Measurements from ENCODE around the gene AQP10.
A peak's percentile ranks its signal among the peaks of the same experiment; 100 is the strongest.
"Not testable (repeated sequence)": the region's sequence is repeated elsewhere in the genome, so short reads cannot be mapped to it uniquely, and the experiment has no call there.

The AQP10 gene

GRCh38 chr1:154328318-154329151 is 7.6 kb downstream of the AQP10 start:
- Mint-ChIP-seq H3K4me3 (peak overlapping the region; percentile 90), H3K4me1 (ENCODE audit: low read depth) (peaks cover 52% of the 10 kb centered on the region), H3K27ac (peak overlapping the region; percentile 88), H3K36me3 (ENCODE audit: low read depth) (peaks cover 28% of the 10 kb centered on the region), H3K9me3 (no peaks in the 10 kb centered on the region), H3K27me3 (ENCODE audit: low read depth) (peaks cover 10% of the 10 kb centered on the region)

DNA sequence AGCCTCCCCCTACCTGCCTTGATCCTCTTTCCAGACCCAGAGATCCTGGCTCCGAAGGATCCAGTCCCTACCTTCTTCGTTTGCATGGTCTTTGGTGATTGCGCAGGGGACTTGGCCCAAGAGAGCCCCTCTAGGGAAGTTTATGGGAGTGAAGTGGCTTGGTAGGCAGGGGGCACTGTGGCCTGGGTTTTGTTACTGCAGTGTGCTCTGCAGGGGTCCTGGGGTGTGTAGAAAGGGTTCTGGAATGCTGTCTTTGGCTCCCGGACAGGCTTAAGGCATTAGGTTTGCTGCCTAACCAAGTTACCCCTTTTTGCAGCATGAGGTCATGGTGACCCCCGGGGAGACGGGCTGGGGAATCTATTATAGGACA is 8.2 kb downstream of the AQP10 start:
- Mint-ChIP-seq H3K4me1 (ENCODE audit: low read depth) (peaks cover 54% of the 10 kb centered on the region), H3K4me3 (peak overlapping the region; percentile 63), H3K36me3 (ENCODE audit: low read depth) (peaks cover 34% of the 10 kb centered on the region), H3K27me3 (ENCODE audit: low read depth) (peaks cover 4% of the 10 kb centered on the region), H3K27ac (peak overlapping the region; percentile 88), H3K9me3 (no peaks in the 10 kb centered on the region)

DNA sequence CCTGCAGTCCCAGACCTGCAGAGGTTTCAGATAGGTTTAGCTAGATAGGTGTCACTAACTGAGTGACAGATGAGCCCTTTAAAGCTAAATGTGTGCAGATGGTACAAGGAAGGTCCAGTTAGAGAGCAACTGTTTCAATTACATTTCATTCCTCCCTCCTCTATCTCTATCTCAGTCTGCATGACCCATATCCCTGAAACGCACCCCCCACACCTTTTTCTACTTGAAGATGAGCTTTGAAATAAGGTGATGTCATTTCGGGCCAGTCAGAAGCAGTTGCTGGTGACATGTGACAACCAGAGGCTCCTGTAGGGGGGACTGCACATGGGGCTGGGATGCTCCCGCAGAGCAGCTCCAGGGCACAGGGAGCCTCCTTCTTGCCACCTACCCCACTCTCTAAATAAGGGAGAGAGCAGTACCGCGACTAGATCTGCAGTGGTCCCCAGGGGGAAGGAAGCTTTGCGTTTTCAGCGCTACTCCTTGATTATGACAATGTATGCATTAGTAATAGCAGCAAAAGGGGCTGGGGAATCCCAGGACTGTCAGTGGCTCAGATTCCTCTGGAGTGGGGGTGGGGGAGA is 8.7 kb downstream of the AQP10 start:
- H3K9me3 Mint-ChIP-seq: no peaks in the 10 kb centered on the region
- no peaks in the 10 kb centered on the region for H3K27me3 Mint-ChIP-seq (ENCODE audit: low read depth)
- H3K4me3 Mint-ChIP-seq: peak overlapping the region; percentile 63

DNA sequence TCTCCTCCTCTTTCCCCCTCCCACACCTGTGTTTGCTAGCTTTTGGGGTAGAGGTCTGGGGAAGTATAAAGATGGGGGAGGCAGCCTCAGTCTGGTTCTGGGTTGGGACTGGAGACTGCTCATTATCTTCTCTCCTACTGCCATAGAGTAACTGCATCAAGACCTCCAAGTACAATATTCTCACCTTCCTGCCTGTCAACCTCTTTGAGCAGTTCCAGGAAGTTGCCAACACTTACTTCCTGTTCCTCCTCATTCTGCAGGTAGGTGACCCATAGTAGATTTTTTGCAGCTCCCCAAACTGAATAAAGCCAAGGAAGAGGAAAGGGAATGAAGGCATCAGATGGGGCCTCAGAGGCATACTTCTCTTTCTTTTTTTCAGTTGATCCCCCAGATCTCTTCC is 9.8 kb downstream of the AQP10 start:
- no peaks in the 10 kb centered on the region for H3K9me3 Mint-ChIP-seq
- peaks cover 59% of the 10 kb centered on the region for H3K4me1 Mint-ChIP-seq (ENCODE audit: low read depth)
- peak overlapping the region; percentile 58 for H3K4me3 Mint-ChIP-seq
- peaks cover 42% of the 10 kb centered on the region for H3K36me3 Mint-ChIP-seq (ENCODE audit: low read depth)
- H3K27ac Mint-ChIP-seq: peak overlapping the region; percentile 79
- no peaks in the 10 kb centered on the region for H3K27me3 Mint-ChIP-seq (ENCODE audit: low read depth)

More for the DNA sequence above, 8.7 kb downstream of the AQP10 start:
- peaks cover 52% of the 10 kb centered on the region for H3K4me1 Mint-ChIP-seq (ENCODE audit: low read depth)
- H3K27ac Mint-ChIP-seq: peak overlapping the region; percentile 88
- peaks cover 36% of the 10 kb centered on the region for H3K36me3 Mint-ChIP-seq (ENCODE audit: low read depth)

DNA sequence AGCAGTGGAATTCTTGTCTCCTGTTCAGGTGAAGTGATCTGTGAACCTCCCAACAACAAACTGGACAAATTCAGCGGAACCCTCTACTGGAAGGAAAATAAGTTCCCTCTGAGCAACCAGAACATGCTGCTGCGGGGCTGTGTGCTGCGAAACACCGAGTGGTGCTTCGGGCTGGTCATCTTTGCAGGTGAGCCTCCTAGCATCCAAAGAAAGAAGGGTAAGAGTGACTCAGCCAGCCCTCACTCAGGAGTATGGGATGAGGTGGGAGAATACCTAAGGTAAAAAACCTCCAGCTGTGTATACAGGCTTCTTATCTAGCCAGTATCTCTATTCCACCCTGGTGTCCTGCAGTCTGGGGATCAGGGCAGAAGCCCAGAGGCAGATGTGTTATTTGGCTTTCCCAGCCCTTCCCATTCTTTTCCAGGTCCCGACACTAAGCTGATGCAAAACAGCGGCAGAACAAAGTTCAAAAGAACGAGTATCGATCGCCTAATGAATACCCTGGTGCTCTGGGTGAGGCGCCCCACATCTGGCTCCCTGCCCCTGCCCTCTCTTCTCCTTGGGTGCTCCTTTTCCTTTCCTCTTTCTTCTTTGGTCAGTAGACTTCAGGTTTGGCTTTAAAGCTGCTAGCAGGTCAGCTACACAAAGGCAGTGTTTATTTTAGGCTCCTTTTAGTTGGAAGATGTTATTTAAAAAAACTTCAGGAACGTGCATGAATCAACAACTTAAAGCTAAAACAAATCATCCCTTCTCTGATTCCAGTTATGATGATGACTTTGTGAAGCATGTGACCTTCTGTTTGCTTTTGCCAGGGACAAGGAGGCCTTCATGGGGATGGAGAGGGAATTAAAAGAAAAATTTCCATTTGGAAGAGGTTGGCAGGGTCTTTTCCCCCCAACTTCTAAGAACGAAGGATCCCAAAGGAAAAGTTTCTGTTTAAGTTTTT is 13.5 kb downstream of the AQP10 start:
- peak overlapping the region; percentile 67 for H3K27ac Mint-ChIP-seq
- no peaks in the 10 kb centered on the region for H3K27me3 Mint-ChIP-seq (ENCODE audit: low read depth)
- peaks cover 61% of the 10 kb centered on the region for H3K4me1 Mint-ChIP-seq (ENCODE audit: low read depth)
- no peaks in the 10 kb centered on the region for H3K9me3 Mint-ChIP-seq
- no peak overlapping the region for H3K4me3 Mint-ChIP-seq
- H3K36me3 Mint-ChIP-seq (ENCODE audit: low read depth): peaks cover 65% of the 10 kb centered on the region

GRCh38 chr1:154335025-154335714 is 14.3 kb downstream of the AQP10 start:
- Mint-ChIP-seq H3K27ac (peak overlapping the region; percentile 87), H3K36me3 (ENCODE audit: low read depth) (peaks cover 63% of the 10 kb centered on the region), H3K4me1 (ENCODE audit: low read depth) (peaks cover 57% of the 10 kb centered on the region), H3K9me3 (no peaks in the 10 kb centered on the region), H3K27me3 (ENCODE audit: low read depth) (no peaks in the 10 kb centered on the region), H3K4me3 (peak overlapping the region; percentile 45)

DNA sequence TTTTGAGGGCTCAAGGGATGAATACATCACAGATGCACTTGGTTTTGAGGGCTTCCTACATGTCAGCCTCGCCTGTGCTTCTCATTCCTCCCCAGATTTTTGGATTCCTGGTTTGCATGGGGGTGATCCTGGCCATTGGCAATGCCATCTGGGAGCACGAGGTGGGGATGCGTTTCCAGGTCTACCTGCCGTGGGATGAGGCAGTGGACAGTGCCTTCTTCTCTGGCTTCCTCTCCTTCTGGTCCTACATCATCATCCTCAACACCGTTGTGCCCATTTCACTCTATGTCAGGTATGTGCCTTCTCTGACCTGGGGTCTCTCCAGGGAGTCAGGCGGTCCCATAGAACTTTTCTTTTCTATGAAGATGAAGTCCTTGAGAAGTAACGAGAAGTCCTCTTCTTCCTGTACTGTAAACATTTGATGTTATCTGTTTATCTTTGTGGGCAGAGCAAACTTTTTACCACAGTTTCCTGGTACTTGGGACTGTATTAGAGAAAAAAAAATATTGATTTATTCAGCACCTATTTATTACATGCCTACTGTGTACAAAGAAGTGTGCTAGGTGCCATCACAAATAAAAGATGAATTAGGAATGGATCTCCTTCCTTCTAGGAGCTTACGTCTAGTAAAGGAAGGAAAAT is 16.5 kb downstream of the AQP10 start:
- H3K4me1 Mint-ChIP-seq (ENCODE audit: low read depth): peaks cover 54% of the 10 kb centered on the region

DNA sequence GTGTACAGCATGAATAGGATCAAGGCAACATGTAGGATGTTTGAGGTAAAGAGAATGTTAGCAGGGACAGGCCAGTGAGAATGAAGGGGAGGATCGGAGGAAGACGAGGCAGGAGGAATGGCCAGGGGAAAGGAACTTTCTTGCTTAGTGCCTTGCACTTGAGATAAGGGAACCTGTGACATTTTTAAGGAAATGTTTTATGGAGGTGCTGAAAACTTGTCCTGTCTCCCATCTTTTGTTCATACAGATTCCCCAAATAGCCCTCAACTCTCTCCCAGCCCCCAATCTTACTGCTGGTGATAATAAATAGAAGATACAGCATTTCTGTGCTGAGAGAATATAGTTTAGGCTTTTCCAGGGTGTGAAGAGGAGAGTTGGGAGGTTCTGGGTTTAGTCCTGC is 18.0 kb downstream of the AQP10 start:
- no peak overlapping the region for H3K4me3 Mint-ChIP-seq

More for the DNA sequence above, 16.5 kb downstream of the AQP10 start:
- Mint-ChIP-seq H3K4me3 (peak overlapping the region; percentile 50), H3K27ac (peak overlapping the region; percentile 83), H3K36me3 (ENCODE audit: low read depth) (peaks cover 64% of the 10 kb centered on the region), H3K27me3 (ENCODE audit: low read depth) (no peaks in the 10 kb centered on the region), H3K9me3 (no peaks in the 10 kb centered on the region)

DNA sequence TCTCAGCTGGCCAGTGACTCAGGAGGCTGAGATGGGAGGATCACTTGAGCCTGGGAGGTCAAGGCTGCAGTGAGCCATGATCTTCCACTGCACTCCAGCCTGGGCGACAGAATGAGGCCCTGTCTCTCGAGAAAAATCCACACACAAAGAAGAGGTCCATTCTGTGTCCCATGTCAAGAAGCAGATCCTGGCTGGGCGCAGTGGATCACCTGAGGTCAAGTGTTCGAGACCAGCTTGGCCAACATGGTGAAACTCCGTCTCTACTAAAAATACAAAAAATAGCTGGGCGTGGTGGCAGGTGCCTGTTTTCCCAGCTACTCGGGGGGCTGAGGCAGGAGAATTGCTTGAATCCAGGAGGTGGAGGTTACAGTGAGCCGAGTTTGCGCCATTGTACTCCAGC is 20.5 kb downstream of the AQP10 start:
- H3K27ac Mint-ChIP-seq; H3K9me3 Mint-ChIP-seq; H3K4me3 Mint-ChIP-seq; H3K27me3 Mint-ChIP-seq (ENCODE audit: low read depth): not testable (repeated sequence)
- Mint-ChIP-seq H3K4me1 (ENCODE audit: low read depth) (peaks cover 71% of the 10 kb centered on the region), H3K36me3 (ENCODE audit: low read depth) (peaks cover 79% of the 10 kb centered on the region)

More for the DNA sequence above, 18.0 kb downstream of the AQP10 start:
- no peaks in the 10 kb centered on the region for H3K9me3 Mint-ChIP-seq
- H3K4me1 Mint-ChIP-seq (ENCODE audit: low read depth): peaks cover 68% of the 10 kb centered on the region
- H3K36me3 Mint-ChIP-seq (ENCODE audit: low read depth): peaks cover 71% of the 10 kb centered on the region
- no peaks in the 10 kb centered on the region for H3K27me3 Mint-ChIP-seq (ENCODE audit: low read depth)
- H3K27ac Mint-ChIP-seq: peak overlapping the region; percentile 6

DNA sequence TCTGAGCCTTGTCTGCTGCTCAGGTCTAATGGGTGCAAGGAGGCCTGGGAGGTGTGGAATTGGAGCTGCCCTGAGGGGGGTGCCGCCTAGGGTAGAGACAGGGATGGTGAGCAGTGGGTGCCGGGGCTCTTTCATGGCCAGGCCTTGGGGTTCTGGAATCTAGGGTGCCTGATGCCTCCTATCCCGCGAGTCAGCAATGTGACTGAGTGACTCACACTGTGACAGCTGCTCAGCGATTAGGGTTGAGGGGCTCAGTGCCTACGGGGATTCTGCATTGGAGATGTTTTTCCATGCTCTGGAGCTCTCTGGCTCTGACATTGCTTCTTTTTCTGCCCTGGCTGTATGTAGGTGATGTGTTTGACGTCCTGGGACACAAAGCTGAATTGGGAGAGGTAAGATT is 21.2 kb downstream of the AQP10 start:
- H3K4me1 Mint-ChIP-seq (ENCODE audit: low read depth): peaks cover 71% of the 10 kb centered on the region
- H3K27ac Mint-ChIP-seq: peak overlapping the region; percentile 88
- no peaks in the 10 kb centered on the region for H3K27me3 Mint-ChIP-seq (ENCODE audit: low read depth)
- H3K9me3 Mint-ChIP-seq: no peaks in the 10 kb centered on the region
- peaks cover 81% of the 10 kb centered on the region for H3K36me3 Mint-ChIP-seq (ENCODE audit: low read depth)
- peak overlapping the region; percentile 79 for H3K4me3 Mint-ChIP-seq

DNA sequence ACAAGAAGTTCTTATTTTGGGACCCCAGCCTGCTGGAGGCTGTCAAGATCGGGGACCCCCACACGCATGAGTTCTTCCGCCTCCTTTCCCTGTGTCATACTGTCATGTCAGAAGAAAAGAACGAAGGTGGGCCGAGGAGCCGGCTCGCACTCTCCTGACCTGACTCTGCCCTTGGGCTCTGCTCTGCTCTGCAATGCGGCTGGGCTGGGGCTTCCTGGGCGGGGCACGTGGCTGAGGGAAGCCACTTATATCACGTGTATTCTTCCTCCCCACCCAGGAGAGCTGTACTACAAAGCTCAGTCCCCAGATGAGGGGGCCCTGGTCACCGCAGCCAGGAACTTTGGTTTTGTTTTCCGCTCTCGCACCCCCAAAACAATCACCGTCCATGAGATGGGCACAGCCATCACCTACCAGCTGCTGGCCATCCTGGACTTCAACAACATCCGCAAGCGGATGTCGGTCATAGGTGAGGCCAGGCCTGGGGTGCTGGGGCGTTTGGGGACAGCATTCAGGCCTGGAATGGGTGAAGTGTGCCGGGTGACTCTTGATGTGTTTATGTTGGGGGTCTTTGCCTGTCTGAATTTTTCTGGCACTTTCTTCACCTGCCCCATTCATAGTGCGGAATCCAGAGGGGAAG is 22.1 kb downstream of the AQP10 start:
- Mint-ChIP-seq H3K27ac (peak overlapping the region; percentile 88), H3K4me1 (ENCODE audit: low read depth) (peaks cover 66% of the 10 kb centered on the region), H3K4me3 (peak overlapping the region; percentile 79), H3K27me3 (ENCODE audit: low read depth) (no peaks in the 10 kb centered on the region), H3K9me3 (no peaks in the 10 kb centered on the region), H3K36me3 (ENCODE audit: low read depth) (peaks cover 77% of the 10 kb centered on the region)

DNA sequence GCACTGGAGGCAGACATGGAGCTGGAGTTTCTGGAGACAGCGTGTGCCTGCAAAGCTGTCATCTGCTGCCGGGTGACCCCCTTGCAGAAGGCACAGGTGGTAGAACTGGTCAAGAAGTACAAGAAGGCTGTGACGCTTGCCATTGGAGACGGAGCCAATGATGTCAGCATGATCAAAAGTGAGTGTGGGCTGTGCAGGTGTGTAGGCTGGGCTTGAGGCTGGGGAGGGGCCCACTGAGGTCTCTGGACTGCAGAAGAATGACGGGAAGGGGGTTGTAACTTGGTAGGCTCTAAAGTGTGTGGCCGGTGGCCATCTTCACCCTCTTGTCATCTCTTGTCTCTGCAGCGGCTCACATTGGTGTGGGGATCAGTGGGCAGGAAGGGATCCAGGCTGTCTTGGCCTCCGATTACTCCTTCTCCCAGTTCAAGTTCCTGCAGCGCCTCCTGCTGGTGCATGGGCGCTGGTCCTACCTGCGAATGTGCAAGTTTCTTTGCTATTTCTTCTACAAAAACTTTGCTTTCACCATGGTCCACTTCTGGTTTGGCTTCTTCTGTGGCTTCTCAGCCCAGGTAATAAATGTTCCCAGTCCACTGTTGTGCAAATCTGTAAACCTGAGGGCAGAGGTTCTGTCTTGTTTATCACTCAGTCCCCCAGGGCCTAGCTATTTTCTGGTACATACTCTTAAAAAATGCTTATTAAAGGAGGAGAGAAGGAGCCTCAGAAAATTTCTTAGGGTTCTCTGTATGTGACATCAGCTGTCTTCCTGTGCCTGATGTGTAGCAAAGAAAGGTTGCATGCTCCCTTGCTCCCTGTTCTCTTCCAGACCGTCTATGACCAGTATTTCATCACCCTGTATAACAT is 24.3 kb downstream of the AQP10 start:
- no peaks in the 10 kb centered on the region for H3K27me3 Mint-ChIP-seq (ENCODE audit: low read depth)
- H3K36me3 Mint-ChIP-seq (ENCODE audit: low read depth): peaks cover 79% of the 10 kb centered on the region
- H3K9me3 Mint-ChIP-seq: no peaks in the 10 kb centered on the region
- H3K4me1 Mint-ChIP-seq (ENCODE audit: low read depth): peaks cover 51% of the 10 kb centered on the region
- peak overlapping the region; percentile 45 for H3K4me3 Mint-ChIP-seq
- peak overlapping the region; percentile 66 for H3K27ac Mint-ChIP-seq
